HepG2 (cell line): ENCODE data around the gene HNRNPM. TPM values are rescaled to one million over a fixed set of nuclear protein-coding genes. Genes with fewer than 3 reads are reported as not detected.
A peak's percentile ranks its signal among the peaks of the same experiment; 100 is the strongest.

Source experiments
- ETV5 ChIP-seq: IDR thresholded peaks from 2 replicates; pipeline ENCODE4 v1.6.1; 2018; ENCODE audit warnings: missing biosample characterization, missing genetic modification reagents, inconsistent platforms, borderline replicate concordance
- GFI1 ChIP-seq: sonication (generic); formaldehyde crosslinking; IDR thresholded peaks from 2 replicates; pipeline ENCODE4 v1.5.0; 2020; ENCODE audit warnings: missing genetic modification reagents, mild to moderate bottlenecking, borderline replicate concordance
- GMEB2 ChIP-seq: IDR thresholded peaks from 2 replicates; pipeline ENCODE4 v1.6.1; 2016; ENCODE audit warnings: missing biosample characterization, missing genetic modification reagents, low read depth
- KLF16 ChIP-seq, 2 experiments: sonication (generic) in 1 of 2; formaldehyde crosslinking in 1 of 2; IDR thresholded peaks; 2 replicates each; pipeline versions ENCODE4 v1.6.1 to v1.8.0; 2016 to 2023; ENCODE audit warnings: missing genetic modification reagents in 2 of 2, missing compliant biosample characterization in 1 of 2
- KMT2A ChIP-seq: sonication (generic); formaldehyde crosslinking; IDR thresholded peaks from 2 replicates; pipeline ENCODE4 v1.4.0; 2020; ENCODE audit warnings: missing genetic modification reagents
- NFATC3 ChIP-seq: sonication (generic); formaldehyde crosslinking; IDR thresholded peaks from 2 replicates; pipeline ENCODE4 v1.5.1; 2020; ENCODE audit warnings: mild to moderate bottlenecking, missing genetic modification reagents
- RBFOX2 ChIP-seq: fragments of 200-400 bp; formaldehyde crosslinking; IDR thresholded peaks from 2 replicates; pipeline ENCODE4 v1.6.1; 2017; ENCODE audit warnings: low read depth, mild to moderate bottlenecking, low read length
- RCOR2 ChIP-seq: IDR thresholded peaks from 2 replicates; pipeline ENCODE4 v1.6.1; 2016; ENCODE audit warnings: missing biosample characterization, missing genetic modification reagents
- SNAPC4 ChIP-seq: sonication (generic); formaldehyde crosslinking; IDR thresholded peaks from 2 replicates; pipeline ENCODE4 v1.4.0; 2020; ENCODE audit warnings: mild to moderate bottlenecking, missing genetic modification reagents
- TGIF2 ChIP-seq: IDR thresholded peaks from 2 replicates; pipeline ENCODE4 v1.6.1; 2016; ENCODE audit warnings: control low read depth, missing compliant biosample characterization
- TSC22D2 ChIP-seq: sonication (generic); formaldehyde crosslinking; IDR thresholded peaks from 2 replicates; pipeline ENCODE4 v1.5.1; 2020; ENCODE audit warnings: missing genetic modification reagents, mild to moderate bottlenecking, borderline replicate concordance
- ZBTB42 ChIP-seq: sonication (generic); formaldehyde crosslinking; IDR thresholded peaks from 2 replicates; pipeline ENCODE4 v1.5.0; 2020; ENCODE audit warnings: mild to moderate bottlenecking, missing genetic modification reagents
- ZFY ChIP-seq: sonication (generic); formaldehyde crosslinking; IDR thresholded peaks from 2 replicates; pipeline ENCODE4 v1.4.0; 2020; ENCODE audit warnings: missing genetic modification reagents
- ZNF44 ChIP-seq: sonication (generic); formaldehyde crosslinking; IDR thresholded peaks from 2 replicates; pipeline ENCODE4 v1.5.1; 2020; ENCODE audit warnings: mild to moderate bottlenecking, missing genetic modification reagents
- ZZZ3 ChIP-seq: sonication (generic); formaldehyde crosslinking; IDR thresholded peaks from 2 replicates; pipeline ENCODE4 v1.4.0; 2020; ENCODE audit warnings: missing genetic modification reagents, mild to moderate bottlenecking, borderline replicate concordance
- polyA plus RNA-seq, 8 experiments: library from polyadenylated mRNA; depleted of rRNA in 3 of 8; stranded (reverse) in 7 of 8; unstranded in 1 of 8; fragments of >200 nt; fragmentation: Illumina TruSeq in 4 of 8; extraction: Trizol in 4 of 8; gene quantifications; 2 replicates each; pipeline versions ENCODE4 v1.2.1 to v1.2.3, GENCODE V29; 2011 to 2016; ENCODE audit warnings: low read depth in 4 of 8, missing spikeins in 1 of 8, mixed read lengths in 1 of 8; ENCODE audit not compliant: insufficient read depth in 1 of 8
- total RNA-seq, 5 experiments: library from RNA; depleted of rRNA; stranded (reverse); fragments of >200 nt; fragmentation: Illumina TruSeq; extraction: Trizol; gene quantifications; 2 replicates each; pipeline ENCODE4 v1.2.3, GENCODE V29; 2016; ENCODE audit warnings: low read depth in 1 of 5
- TF ChIP-seq, protein P1 (sequence below): sonication (generic); formaldehyde crosslinking; IDR thresholded peaks from 2 replicates; pipeline ENCODE4 v1.4.0; 2020; ENCODE audit warnings: mild to moderate bottlenecking, low read depth, missing genetic modification reagents
- TF ChIP-seq, protein P2 (sequence below): IDR thresholded peaks from 2 replicates; pipeline ENCODE4 v1.6.1; 2016; ENCODE audit warnings: mild to moderate bottlenecking, missing biosample characterization, missing genetic modification reagents
- TF ChIP-seq, protein P3 (sequence below): sonication (generic); formaldehyde crosslinking; IDR thresholded peaks from 2 replicates; pipeline ENCODE4 v1.5.0; 2020; ENCODE audit warnings: mild to moderate bottlenecking, missing genetic modification reagents

The HNRNPM gene
- total and polyA plus RNA-seq, 2 of the 13 experiments (the other 11 are each of a cell fraction or from before 2014, with no cell fraction given), result 56.7 to 102 TPM

GRCh38 chr19:8526345-8527091 is 81.7 kb downstream of the HNRNPM start (continued):
- TF ChIP-seq, protein P1, sequence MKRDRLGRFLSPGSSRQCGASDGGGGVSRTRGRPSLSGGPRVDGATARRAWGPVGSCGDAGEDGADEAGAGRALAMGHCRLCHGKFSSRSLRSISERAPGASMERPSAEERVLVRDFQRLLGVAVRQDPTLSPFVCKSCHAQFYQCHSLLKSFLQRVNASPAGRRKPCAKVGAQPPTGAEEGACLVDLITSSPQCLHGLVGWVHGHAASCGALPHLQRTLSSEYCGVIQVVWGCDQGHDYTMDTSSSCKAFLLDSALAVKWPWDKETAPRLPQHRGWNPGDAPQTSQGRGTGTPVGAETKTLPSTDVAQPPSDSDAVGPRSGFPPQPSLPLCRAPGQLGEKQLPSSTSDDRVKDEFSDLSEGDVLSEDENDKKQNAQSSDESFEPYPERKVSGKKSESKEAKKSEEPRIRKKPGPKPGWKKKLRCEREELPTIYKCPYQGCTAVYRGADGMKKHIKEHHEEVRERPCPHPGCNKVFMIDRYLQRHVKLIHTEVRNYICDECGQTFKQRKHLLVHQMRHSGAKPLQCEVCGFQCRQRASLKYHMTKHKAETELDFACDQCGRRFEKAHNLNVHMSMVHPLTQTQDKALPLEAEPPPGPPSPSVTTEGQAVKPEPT, result 0 out of 2 replicates have a peak, but pooled peaks have one; percentile 17
- TF ChIP-seq ZNF44, result peak; percentile 79; the same call in 1 of the 2 replicates
- no peak for TF ChIP-seq KMT2A (CRISPR knock-in tag)
- TF ChIP-seq GFI1 (CRISPR knock-in tag), result no peak
- TF ChIP-seq TSC22D2 (CRISPR knock-in tag), result no peak
- no peak for TF ChIP-seq ZZZ3 (CRISPR knock-in tag)
- TF ChIP-seq, protein P2, sequence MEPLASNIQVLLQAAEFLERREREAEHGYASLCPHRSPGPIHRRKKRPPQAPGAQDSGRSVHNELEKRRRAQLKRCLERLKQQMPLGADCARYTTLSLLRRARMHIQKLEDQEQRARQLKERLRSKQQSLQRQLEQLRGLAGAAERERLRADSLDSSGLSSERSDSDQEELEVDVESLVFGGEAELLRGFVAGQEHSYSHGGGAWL (CRISPR knock-in tag), result peak; percentile 4; the same call in 1 of the 2 replicates
- TF ChIP-seq RCOR2 (CRISPR knock-in tag), result no peak
- no peak for TF ChIP-seq ZBTB42 (CRISPR knock-in tag)
- no peak for TF ChIP-seq NFATC3
- no peak for TF ChIP-seq GMEB2 (CRISPR knock-in tag)
- TF ChIP-seq ETV5 (CRISPR knock-in tag), result no peak
- no peak for TF ChIP-seq TGIF2
- TF ChIP-seq, protein P3, sequence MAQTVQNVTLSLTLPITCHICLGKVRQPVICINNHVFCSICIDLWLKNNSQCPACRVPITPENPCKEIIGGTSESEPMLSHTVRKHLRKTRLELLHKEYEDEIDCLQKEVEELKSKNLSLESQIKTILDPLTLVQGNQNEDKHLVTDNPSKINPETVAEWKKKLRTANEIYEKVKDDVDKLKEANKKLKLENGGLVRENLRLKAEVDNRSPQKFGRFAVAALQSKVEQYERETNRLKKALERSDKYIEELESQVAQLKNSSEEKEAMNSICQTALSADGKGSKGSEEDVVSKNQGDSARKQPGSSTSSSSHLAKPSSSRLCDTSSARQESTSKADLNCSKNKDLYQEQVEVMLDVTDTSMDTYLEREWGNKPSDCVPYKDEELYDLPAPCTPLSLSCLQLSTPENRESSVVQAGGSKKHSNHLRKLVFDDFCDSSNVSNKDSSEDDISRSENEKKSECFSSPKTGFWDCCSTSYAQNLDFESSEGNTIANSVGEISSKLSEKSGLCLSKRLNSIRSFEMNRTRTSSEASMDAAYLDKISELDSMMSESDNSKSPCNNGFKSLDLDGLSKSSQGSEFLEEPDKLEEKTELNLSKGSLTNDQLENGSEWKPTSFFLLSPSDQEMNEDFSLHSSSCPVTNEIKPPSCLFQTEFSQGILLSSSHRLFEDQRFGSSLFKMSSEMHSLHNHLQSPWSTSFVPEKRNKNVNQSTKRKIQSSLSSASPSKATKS, result no peak
- peak; percentile 45; the same call in 1 of the 2 replicates for TF ChIP-seq ZFY (CRISPR knock-in tag)
- TF ChIP-seq RBFOX2, result peak; percentile 81
- 0 out of 4 replicates have a peak, but pooled peaks of 1 of the 2 experiments have one; percentile 11 for TF ChIP-seq KLF16 (CRISPR knock-in tag; IDR thresholded peaks at IDR 0.05)
- no peak; the same call in 1 of the 2 replicates for TF ChIP-seq SNAPC4
